ENCODE results near the gene KBTBD13.

KBTBD13 gene

GRCh38 chr15:65110676-65111292 is 34.2 kb downstream of the KBTBD13 start:
- H3K4me3 ChIP-seq (ENCODE audit: low read depth, low read length), result no peak overlapping the region
- in situ Hi-C loops (cut with HindIII; ENCODE audit: low sequenced_read_pairs), result no loop called here
- TF ChIP-seq, protein P1, sequence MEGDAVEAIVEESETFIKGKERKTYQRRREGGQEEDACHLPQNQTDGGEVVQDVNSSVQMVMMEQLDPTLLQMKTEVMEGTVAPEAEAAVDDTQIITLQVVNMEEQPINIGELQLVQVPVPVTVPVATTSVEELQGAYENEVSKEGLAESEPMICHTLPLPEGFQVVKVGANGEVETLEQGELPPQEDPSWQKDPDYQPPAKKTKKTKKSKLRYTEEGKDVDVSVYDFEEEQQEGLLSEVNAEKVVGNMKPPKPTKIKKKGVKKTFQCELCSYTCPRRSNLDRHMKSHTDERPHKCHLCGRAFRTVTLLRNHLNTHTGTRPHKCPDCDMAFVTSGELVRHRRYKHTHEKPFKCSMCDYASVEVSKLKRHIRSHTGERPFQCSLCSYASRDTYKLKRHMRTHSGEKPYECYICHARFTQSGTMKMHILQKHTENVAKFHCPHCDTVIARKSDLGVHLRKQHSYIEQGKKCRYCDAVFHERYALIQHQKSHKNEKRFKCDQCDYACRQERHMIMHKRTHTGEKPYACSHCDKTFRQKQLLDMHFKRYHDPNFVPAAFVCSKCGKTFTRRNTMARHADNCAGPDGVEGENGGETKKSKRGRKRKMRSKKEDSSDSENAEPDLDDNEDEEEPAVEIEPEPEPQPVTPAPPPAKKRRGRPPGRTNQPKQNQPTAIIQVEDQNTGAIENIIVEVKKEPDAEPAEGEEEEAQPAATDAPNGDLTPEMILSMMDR (IDR thresholded peaks at IDR 0.05; ENCODE audit: low read depth, low read length), result no peak
- DNase-seq (ENCODE audit: low read depth, low spot score), result peak; percentile 15

GRCh38 chr15:65115086-65115485 is 38.5 kb downstream of the KBTBD13 start, which contains the start of gene UBAP1L:
Gene UBAP1L (minus strand): TSS chr15:65115200. CDS start chr15:65106215, 8,985 bp downstream.
- TF ChIP-seq, protein P1 (IDR thresholded peaks at IDR 0.05; ENCODE audit: low read depth, low read length), result no peak
- DNase-seq (ENCODE audit: low read depth, low spot score), result no peak
- in situ Hi-C loops (cut with HindIII; ENCODE audit: low sequenced_read_pairs), result no loop called here
- no peak within 1 kb of the TSS for H3K4me3 ChIP-seq (ENCODE audit: low read depth, low read length)

DNA sequence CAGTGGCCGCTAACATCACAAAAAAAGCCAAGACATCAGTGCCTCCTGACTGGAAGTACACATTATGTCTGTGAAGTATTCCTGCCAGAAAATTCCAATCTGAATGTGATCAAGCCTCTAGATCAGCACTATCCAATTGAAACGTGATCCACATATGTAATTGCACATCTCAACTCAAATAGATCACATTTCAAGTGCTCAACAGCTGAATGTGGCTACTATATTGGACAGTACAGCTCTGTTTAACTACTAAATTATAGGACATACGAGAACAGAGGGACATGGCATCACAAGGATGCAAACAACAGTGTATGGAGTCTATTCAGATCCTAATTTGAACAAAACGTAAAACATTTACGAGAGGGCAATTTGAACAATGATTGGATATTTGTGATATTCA is 39.0 kb downstream of the KBTBD13 start:
- TF ChIP-seq, protein P1 (IDR thresholded peaks at IDR 0.05; ENCODE audit: low read depth, low read length), result no peak
- no peak overlapping the region for H3K4me3 ChIP-seq (ENCODE audit: low read depth, low read length)
- in situ Hi-C loops (cut with HindIII; ENCODE audit: low sequenced_read_pairs), result no loop called here
- DNase-seq (ENCODE audit: low read depth, low spot score), result no peak
